Measurements from ENCODE around the gene ERI3.

- TF ChIP-seq CTCF (IDR thresholded peaks at IDR 0.05; ENCODE audit: insufficient read depth, low read length, poor library complexity, severe bottlenecking), result no peak
- no peak for TF ChIP-seq EZH2phosphoT487 (conservative IDR thresholded peaks at IDR 0.05; ENCODE audit: low read length)
These were observed 21.7 kb downstream of the ERI3 start for GRCh38 chr1:44333376-44333775.

All from SU-DHL-6 (cell line).